HG02938 (cell line): Measurements from ENCODE around the gene TMEM132D.

Experiments used
- ATAC-seq: cut with Tn5 transposase; IDR thresholded peaks from one replicate; pipeline ENCODE4 v1.9.1; 2021; ENCODE audit warnings: mild to moderate bottlenecking, moderate library complexity; ENCODE audit not compliant: unreplicated experiment

TMEM132D gene

DNA sequence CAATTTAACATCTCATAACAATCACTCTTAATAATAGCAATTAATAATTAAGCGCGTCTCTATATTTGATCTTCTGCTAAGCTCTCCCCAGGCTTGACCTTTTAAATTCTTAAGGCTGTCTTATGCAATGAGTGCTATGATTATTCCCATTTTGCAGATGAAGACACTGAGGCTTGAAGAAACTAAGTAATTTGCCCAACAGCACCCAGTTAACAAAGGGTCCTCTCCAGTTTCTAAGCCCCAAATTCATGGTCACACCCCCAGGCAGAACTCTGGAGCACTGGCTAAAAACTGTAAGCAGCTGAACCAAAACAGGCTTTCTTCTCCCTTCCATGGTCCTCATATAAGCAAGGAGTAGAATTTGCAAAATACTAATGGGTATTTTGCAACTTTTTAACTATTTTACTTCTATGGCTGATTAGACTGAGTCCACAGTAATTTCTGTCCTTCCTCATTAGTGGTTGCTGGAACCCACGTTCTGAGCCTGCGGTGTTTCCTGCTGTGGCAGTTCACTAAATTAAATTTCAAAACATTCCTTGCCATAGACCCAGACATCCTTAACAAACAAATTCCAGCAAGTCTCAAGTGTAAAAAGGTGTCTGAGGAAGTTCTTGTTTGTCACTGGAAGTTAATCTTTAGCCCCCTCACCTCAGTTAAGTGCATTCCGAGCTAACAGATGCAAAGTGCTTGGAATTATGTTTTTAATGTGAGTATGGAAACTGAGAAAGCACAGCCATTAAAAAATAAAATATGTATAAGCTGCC is 76.5 kb downstream of the TMEM132D start:
- no peak for ATAC-seq

DNA sequence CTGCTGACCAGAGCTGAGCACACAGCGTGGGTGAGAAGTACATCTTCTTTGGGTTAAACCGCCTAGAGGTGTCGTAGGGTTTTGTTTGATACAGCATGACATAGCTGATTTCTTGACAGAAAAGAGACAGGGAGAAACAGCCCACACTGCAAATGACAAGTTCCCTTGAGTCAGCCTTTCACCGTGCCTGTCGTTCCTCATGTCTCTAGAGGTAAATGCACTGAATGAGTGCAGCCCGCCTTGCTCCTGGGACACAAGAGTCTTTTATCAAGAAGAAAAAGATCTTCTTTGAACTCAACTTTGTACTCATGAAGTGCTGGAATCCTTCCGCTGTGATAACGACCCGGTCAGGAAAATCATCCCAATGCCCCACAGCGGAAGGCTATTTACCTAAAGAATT is 77.6 kb downstream of the TMEM132D start:
- no peak for ATAC-seq

DNA sequence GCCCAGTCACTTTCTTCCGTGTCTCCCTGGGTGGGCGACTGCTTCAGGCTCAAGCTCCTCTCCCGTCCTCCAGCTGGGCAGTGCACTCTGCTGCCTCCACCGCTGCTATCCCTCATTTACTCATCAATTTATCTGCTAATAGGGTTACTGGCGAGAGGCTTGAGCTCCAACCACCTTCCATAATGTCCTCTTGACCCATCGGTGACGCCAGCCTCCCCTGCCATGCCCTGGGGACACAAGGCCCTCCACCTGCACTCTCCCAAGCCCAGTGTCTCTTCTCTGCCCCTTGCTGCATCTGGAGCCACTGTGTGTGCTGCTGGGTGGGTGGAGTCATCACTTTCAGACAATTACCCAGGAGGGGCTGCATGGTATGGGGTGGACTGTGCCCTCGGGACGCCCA is 78.5 kb downstream of the TMEM132D start:
- no peak for ATAC-seq

DNA sequence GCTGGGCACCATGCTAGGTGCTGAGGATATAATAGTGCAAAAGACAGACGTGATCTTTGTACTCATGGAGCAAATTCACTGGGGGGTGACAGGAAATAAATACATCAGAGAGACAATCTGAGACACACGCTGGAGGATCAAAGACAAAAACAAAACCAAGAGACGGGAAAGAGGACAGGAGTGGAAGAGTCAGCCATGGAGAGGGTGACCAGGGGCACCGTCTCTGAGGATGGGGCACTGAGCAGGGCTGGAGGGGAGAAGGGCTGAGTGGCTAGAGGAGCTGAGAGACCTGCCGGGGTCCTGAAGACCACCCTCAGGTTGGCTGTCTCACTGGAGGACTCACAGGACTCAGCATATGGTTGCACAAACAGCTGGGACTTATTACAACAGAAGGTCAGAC is 81.9 kb downstream of the TMEM132D start:
- ATAC-seq = no peak

DNA sequence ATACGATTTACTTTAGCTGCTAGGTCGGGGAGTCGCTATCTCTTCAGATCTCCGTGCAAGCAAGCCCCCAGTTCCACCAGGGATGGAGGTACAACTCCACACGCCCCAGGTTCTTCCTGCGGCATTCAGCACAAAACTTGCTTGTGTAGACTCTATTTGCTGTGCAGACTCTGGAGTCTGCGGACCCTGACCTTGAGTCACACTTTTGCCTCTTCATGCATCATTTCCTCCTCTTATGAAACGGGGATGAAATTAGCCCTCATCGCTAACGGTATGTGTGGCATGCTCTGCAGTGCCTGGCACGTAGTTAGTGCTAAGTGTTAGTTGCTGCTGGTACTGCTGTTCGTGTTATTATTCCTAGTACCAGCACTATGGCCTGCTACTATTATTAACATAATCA is 84.4 kb downstream of the TMEM132D start:
- no peak for ATAC-seq

DNA sequence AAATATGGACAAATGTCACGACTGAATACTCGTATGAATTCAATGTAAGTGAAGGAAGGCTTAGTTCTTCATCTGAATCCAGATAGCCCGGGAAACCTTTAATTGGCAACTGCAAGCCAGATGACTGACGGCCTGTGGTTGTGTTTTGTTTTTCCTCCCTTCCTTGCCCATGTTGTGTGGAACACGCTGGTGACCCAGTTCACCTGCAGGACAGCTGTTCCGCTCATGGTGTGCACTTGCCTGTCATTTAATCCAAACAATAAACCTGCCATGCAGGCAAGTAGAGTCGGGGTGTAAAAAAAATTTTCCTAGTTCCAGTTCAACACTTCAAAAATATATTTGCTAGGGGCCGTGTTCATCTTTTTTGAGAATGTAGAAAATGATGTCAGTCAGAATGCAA is 88.0 kb downstream of the TMEM132D start:
- ATAC-seq = no peak

DNA sequence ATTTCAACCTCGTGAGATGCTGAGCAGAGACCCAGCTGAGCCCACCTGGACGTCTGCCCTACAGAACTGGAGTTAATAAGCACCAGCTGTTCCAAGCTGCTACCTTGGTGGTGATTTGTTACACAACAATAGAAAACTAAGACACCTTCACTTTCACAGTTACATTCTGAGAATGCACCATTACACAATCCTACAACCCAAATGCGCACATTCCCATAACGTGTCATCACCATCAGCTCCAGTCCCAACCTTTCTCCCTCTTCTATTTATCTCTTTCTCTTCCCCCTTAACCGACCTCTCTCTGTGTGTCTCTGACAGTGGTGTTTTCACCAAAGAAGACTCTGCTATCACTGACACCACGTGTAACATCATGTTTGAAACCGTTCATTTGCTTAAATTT is 91.9 kb downstream of the TMEM132D start:
- ATAC-seq = no peak

DNA sequence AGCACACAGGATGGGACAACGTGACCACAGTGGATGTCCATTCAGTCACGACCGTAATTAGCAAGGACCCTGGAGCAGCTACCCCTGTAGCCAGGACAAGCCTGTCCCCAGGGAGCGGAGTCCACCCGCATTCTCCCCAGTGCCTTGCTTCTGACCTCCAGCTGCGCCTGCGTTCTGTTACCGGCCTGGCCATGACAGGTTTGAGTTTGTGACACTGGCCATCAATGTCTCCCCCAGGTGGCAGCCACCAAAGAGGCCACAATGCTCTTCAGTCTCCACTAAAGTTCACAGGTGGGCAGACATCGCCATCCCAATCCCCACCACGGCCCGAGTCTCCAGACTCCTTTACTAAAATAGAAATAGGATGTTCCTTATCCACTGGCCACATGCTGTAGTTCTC is 96.7 kb downstream of the TMEM132D start:
- ATAC-seq = no peak

DNA sequence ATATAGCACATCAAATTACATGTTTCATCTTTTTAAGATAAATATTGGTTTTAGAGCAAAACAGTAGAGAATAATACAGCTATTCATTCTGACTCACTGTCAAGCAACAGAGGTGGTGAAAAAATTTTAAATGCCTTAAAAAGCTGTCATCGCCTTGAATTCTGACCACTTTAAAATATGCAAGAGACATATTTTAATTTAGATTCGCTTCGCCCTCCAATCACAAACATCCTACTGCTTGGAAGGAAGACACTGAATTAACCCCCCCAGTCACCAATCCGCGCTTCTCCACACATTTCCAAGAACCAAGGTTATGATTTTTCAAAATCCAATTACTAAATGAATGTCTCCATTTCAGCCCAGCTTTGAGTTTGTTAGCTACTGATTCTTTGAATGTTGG is 112.4 kb downstream of the TMEM132D start:
- ATAC-seq = no peak

DNA sequence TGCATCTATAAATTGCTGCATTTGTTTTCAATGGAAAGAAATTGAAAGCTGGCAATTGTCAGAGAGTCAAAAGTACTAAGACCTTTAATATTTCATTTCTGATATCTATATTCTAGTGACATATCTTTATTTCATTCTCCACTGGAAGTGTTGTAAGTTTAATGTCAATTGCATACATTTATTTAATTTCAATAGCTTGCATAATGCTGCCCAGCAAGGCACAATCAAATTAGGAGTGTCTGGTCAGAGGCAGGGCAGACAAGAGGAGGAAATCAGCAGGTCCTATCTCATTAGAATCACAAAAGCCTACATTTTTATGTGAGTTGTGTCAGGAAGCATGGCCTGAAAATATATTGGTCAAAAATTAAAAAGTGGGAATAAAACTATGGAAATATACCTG is 112.9 kb downstream of the TMEM132D start:
- no peak for ATAC-seq

DNA sequence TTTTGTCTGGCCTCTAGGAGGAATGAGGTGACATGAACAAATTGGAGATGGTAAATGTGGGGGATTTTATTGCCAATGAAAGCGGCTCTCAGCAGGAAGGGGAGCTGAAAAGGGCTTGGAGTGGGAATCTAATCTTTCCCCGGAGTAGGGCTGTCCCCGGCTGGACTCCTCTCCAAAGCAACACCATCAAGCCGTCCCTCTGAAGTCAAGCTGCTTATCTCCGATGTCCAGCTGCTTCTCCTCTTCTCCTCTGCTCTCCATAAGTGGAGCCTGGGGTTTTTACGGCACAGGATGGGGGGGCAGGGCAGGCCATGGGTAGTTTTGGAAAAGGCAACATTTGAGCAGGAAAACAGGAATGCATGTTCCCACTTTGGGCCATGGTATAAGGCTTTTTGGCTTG is 113.5 kb downstream of the TMEM132D start:
- ATAC-seq = no peak

DNA sequence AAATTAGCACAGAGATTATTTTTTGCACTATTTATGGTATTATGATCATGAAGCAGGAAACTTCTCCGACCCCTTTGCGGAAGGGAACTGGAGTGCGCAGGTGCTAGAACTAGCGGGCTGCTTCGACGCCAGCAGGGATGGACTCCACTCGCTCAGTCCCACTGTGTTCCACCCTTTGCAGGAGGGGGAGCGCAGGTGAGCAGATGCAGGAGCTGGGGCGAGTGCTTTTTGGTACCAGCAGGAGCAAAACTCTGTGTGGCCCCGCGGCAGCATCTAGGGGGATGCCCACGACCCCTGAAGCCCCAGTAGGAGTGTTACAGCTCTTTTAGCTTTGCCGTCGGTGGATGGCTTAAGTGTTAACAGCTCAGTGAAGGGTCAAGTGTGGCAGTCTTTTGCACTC is 113.9 kb downstream of the TMEM132D start:
- ATAC-seq = no peak

DNA sequence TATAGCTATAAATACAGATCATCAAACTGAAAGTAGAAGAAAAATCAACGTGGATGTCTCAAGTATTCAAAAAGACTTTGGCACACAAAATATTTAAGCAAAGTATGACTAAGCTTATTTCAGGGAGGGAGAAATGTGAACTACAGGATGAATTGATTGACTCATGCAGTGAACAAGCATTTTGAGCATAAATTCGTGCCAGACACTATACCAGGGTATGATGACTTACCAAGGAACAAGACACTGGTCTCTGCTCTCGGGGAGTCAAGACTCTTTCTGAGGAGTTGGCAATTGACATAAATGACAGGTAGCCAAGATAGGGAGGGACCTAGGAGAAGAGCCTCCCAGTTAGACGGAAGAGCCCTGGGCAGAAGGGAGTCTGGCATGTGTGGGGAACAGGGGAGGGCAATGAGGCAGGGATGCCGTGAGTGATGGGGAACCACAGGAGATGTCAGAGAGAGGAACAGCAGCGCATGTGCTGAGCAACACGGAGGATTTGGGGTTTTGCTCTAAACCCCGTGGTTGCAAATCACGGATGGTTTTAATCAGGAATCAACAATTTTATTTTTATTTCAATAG is 115.2 kb downstream of the TMEM132D start:
- no peak for ATAC-seq

DNA sequence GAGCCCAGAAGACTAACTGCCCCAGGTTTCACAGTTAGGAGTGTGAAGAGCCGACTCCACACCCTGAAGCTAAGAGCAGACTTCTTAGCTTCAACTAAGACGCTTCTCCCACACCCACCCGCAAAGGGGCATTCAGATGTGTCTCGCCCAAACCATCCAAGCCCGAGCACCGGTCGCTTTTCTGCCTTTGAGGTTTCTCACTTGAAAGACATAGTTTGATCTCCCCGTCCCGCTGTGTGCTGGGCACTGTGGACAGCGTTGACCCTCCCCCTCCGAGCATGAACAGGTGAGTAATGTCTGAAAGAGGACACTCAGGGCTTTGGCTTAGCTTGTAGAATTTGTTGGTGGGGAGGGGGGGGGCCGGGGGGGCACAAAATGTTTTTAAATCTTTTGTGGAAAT is 123.8 kb downstream of the TMEM132D start:
- no peak for ATAC-seq

DNA sequence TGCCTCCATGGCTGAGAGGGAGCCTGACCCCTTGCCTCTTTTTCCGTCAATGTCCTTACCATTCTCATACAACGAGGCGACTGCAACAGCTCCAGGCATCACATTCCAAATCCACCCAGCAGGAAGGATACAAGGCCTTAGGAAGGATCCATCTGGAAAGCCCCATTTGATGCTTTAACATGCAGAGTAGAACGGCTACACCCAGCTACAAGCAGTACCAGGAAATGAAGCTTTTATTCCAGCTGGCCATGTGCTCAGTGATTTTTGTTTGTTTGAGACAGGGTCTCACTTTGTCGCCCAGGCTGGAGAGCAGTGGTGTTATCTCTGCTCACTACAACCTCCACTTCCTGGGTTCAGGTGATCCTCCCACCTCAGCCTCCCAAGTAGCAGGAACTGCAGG is 124.8 kb downstream of the TMEM132D start:
- ATAC-seq = no peak

DNA sequence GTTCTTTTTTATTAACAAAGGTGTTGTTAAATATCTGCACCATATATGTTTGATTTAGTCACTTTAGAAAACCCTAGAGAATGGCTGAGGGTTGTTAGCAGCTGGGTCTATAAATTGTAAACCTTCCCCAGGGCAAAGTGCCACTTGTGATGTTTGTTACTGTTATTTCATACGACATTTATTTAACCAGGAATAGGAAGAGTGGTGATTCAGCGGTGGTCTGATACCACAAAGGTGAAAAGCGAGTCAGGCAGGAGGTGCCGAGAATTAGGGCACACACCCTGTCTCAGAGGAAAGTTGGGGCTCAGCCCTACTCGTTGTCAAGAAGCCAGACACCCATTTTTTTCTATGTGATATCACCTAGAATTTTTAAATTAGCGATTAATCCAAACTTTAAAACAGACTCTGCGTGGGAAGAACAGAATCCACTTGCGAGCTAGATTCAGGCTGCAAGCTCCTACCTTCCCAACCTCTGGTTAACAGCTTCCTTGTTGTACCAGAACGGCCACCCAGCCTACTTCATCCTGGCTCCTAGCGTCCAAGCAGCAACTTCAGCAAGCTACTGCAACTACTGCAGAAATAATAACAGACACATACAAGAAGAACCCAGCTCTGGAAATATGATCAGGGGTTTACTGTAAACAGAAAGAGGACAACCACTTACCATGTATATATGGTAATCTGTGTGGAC is 126.7 kb downstream of the TMEM132D start:
- ATAC-seq = no peak

DNA sequence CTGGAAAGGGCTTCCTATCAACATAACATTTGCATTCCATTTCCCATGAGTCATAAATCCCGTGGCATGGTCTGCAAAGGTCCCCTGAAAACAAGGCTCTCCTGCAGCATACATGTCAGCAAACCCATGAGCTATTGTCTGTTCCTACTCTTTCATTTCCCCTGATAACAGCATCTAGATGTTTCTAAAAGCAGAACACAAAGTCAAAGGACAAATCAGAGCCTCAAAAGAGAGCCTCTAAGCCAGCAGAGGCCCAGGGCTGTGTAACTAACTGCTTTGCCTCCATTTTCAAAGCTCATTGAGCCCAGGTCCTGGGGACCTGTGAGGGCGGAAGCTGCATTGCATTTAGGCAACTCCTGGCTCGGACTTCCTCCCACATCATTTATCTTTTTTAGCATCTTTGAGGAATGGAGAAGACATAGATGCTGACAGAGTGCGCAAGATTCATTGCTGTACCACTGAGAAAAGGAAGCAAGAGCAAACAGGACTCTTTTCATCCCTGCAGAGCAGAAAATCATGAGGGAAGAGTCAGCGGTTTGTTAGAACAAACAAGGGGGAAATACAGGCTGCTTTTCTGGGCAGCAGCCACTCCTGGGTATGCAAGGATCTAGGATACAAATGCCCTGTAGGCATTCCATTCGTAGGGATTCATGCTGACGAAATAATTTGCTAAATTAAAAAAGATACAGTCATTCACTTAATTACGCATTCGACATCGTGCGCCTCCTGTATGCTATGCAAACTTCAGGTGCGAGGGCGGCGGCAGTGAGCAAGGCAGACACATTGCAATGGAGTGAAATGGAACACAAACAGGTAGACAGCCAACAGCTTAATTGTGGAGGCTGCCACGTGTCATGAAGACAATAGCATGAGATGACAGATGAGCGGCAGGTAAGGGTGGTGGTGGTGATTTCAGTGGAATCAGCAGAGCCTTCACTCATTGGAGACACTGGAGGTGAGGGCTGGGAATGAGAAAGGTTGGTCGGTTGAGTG is 131.0 kb downstream of the TMEM132D start:
- no peak for ATAC-seq

DNA sequence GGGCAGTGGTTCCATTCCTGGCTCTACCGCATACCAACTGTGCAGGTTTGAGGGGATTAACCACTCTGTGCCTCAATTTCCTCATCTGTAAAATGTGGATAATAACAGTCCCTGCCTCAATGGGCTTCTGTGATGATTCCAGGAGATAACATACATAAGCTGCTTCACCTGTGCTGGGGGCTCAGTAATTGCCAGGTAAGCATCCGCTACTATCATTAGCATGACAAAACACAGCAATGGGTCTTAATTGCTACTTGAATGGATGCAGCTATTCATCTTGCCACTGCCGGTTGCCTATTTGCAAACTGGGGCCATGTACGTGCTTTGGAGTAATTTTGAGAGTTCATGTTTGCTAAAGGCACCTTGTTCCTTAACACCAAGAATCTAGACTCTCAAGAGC is 132.6 kb downstream of the TMEM132D start:
- ATAC-seq = no peak

DNA sequence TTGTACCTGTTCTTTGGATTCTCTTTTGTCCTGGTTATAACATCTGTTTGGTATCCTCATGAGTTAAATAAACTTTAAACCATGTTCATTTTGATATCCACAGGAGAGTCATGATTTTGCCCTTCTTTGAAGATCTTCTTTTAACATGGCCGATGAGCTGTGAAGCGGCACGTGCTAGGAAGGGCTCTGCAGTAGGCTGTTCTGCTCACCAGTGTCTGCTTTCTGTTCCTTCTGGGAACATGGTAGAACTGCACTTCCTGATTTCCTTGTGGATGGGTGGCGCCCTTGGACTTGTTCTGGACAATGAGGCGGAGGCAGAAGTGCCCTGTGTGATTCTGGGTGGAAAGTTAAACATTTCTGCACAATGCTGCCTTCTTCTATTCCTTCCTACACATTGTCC is 138.1 kb downstream of the TMEM132D start:
- no peak for ATAC-seq

DNA sequence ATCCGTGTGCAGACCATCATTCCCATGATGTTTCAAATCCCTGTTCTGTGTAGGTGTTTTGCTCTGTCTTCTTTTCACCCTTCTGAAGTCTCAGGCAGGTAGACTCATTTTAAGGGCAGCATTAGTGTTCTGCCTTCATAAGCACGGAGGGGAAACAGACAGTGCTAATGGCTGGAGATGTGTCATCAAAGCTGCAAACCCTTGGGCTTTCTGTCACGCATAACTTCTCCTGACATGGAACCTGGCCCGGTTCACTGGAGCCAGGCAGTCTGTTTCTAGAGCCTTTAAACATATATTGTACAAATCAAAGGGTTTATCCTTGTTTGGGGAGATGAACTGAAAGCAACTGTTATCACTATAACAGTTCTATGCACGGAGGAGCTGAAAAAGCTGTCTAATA is 141.4 kb downstream of the TMEM132D start:
- ATAC-seq = no peak

DNA sequence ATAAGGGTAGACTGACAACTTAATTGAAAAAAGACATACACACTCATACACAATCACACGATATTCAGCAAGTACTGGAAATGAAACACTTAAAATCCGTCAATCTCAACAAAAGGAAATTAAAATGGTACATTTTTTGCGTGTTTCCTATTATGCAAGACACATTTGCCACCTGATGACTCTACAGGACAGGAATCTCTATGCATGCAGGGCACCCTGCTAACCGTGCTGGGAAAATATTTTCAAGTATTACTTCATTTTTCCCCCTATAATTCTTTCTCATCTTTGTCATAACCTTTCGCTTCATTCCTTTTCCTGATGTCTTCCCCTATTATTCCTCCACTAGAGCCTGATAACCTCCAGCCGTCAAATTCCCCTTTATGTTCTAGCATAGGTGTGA is 150.2 kb downstream of the TMEM132D start:
- ATAC-seq = no peak
